Activated CD4-positive, alpha-beta T cell treated with anti-CD3 and anti-CD28 coated beads, Interleukin-2, amount 50 U/mL, for 1 hour (primary cell): ENCODE measurements around the gene ADAP2.
A peak's percentile ranks its signal among the peaks of the same experiment; 100 is the strongest.
"Not testable (repeated sequence)": the region's sequence is repeated elsewhere in the genome, so short reads cannot be mapped to it uniquely, and the experiment has no call there.

Experiments used
- DNase-seq: peaks from one replicate; pipeline ENCODE4 v3.0.0-alpha.2; 2020

Gene ADAP2

GRCh38 chr17:30970831-30971567 lies 49.3 kb downstream of the ADAP2 start, which contains the start of gene RNF135:
RNF135 (plus strand) TSS chr17:30971039; CDS start chr17:30971074, 35 bp downstream.
- peak; percentile 54 for DNase-seq

DNA sequence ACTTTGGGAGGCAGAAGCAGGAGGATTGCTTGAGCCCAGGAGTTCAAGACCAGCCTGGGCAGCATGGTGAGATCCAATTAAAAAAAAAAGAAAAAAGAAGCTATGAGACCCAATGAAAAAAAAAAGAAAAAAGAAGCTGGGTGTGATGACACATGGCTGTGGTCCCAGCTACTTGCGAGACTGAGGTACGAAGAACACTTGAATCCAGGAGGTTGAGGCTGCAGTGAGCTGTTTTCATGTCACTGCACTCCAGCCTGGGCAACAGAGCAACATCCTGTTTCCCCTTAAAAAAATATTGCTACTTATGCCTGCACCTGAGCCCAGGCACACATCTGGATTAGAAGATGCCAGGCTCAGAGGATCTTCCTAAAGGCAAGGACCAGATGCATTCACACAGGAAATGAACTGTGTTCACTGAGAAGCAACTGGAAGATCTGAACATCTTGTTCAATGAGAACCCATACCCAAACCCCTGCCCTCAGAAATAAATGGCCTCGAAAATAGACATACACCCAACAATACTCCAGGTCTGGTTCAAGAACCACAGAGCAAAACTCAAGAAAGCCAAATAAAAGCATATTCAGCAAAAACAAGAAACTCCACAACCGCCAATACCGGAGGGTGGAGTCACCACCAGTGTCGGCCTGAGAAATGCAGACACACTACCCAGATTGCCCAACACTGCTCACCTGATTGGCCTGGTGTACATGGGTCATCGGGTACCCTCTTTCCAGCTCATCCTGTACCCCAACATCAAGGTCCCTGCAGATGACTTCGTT lies 53.5 kb downstream of the ADAP2 start:
- DNase-seq, result no peak

GRCh38 chr17:30979919-30980318 lies 58.2 kb downstream of the ADAP2 start:
- not testable (repeated sequence) for DNase-seq

- no peak for DNase-seq
Measured at GRCh38 chr17:30981531-30982519, 60.1 kb downstream of the ADAP2 start.

- DNase-seq, result no peak
Measured at GRCh38 chr17:30982855-30983254, 61.1 kb downstream of the ADAP2 start.

GRCh38 chr17:30990458-30990857 lies 68.7 kb downstream of the ADAP2 start:
- DNase-seq, result no peak

DNA sequence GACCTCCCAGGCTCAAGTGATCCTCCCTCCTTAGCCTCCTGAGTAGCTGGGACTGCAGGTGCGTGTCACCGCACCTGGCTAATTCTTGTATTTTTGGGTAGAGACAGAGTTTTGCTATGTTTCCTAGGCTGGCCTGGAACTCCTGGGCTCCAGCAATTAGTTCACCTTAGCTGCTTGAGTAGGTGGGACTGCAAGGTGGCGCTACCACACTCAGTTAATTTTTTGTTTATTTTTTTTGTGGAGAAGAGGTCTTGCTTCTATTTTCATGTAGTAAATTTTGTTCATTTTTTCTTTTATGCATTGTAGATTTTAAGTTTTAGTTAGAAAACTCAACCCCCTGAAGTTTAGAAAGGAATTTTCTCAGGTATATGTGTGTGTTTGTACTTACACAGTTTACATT lies 70.8 kb downstream of the ADAP2 start:
- DNase-seq, result no peak

DNA sequence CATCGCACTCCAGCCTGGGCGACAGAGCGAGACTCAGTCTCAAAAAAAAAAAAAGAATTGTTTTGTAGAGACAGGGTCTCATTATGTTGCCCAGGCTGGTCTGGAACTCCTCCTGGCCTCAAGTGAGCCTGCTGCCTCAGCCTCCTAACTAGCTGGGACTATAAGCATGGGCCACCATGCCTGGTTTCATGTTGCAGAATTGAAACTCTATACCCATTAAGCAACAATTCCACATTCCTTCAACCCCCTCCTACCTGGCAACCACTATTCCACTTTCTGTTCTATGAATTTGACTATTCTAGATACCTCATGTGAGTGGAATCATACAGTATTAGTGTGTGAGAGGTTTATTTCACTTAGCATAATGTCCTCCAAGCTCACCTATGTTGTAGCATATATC lies 73.6 kb downstream of the ADAP2 start:
- DNase-seq, result no peak

- no peak for DNase-seq
Measured at GRCh38 chr17:30996486-30996885, 74.7 kb downstream of the ADAP2 start.

DNA sequence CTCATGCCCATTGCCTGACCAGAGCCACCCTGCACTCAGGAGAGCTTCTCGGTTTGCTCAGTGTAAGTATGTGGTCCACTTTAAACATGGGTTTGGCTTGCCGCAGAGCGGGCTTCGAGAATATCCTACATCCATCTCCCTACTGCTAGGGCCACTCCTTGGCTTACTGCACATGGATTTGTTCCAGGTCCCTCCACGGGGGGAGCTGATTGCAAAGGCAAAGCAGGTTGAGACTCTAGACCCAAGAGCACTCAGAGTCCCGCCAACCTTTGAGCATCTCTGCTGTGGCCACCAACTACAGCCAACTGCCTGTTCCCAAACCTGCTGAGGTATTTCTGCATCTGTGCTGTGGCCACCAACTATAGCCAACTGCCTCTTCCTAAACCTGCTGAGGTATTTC lies 75.5 kb downstream of the ADAP2 start:
- DNase-seq, result no peak

GRCh38 chr17:30997842-30998241 lies 76.1 kb downstream of the ADAP2 start:
- no peak for DNase-seq

DNA sequence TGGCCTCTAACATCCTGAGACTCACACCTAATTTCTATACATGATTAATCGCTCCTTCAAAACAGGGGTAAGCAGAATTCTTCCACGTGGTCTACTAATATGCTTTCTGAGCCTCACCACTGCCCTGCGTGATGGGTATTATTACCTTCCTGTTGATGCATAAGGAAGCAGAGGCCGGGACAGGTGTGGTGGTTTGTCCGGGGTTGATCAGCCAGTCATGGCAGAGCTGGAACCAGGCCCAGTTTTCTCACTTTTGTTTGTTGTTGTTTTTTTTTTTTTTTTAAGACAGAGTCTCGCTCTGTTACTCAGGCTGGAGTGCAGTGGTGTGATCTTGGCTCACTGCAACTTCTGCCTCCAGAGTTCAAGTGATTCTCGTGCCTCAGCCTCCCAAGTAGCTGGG lies 80.3 kb downstream of the ADAP2 start:
- DNase-seq, result no peak

DNA sequence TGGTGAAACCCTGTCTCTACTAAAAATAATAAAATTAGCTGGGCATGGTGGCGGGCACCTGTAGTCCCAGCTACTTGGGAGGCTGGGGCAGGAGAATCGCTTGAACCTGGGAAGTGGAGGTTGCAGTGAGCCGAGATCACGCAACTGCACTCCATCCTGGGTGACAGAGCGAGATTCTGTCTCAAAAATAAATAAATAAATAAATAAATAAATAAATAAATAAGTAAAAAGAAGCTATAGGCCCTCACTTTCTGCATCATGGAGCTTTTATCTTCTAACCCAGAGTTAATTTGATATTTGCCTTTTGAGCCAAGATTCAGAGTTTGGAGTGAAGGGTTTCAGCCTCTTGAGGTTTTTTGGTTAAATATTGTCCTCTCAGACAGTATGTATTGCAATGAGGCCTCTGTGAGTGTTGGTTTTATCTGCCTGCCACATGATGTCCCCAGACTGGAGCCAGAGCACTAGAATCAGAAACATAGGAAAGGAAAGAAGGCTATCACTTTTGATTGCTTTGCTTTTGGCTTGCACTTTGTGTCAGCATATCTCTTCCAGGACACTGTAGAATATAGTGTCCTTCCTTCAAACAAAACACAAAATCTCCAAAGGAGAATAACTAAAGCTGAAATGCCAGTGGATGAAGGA lies 81.6 kb downstream of the ADAP2 start:
- no peak for DNase-seq

DNA sequence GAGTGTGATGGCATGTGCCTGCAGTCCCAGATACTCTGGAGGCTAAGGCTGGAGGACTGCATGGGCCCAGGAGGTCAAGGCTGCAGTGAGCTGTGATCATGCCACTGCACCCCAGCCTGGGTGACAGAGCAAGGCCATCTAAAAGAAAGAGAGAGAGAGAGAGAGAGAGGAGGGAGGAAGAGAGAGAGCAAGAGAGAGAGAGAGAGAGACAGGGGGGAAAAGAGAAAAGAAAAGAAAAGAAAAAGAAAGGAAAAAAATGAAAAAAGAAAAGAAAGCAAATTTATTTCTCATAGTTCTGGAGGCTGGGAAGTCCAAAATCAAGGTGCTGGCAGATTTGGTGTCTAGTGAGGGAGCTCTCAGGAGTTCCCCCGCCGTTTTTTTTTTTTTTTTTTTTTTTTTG lies 82.4 kb downstream of the ADAP2 start:
- no peak for DNase-seq

- no peak for DNase-seq
Measured at GRCh38 chr17:31007695-31008373, 86.1 kb downstream of the ADAP2 start.

- peak; percentile 52 for DNase-seq
Measured at GRCh38 chr17:31008374-31009041, 86.8 kb downstream of the ADAP2 start.
